A375 (cell line): ENCODE data around the gene MAP2. TPM values are rescaled to one million over a fixed set of nuclear protein-coding genes. Genes with fewer than 3 reads are reported as not detected.

Source experiments
- small RNA-seq: library from RNA; depleted of rRNA; stranded (forward); fragments of <200 nt; gene quantifications from one replicate; pipeline ENCODE3, GENCODE V24; 2014
- total RNA-seq: library from RNA; depleted of rRNA; stranded (reverse); fragments of >200 nt; shearing (Covaris generic); gene quantifications from 2 replicates; pipeline ENCODE4 v1.2.3, GENCODE V29; 2014; rRNA removed

Gene MAP2
- total RNA-seq: 2.9 and 3.5 TPM in 2 replicates

GRCh38 chr2:209423562-209424198 is at the start of gene MAP2:
Gene MAP2 (plus strand): TSS chr2:209424047. CDS start chr2:209653171, 229,124 bp downstream.

GRCh38 chr2:209771474-209772289 is 347.8 kb downstream of the MAP2 start, which contains the start of gene UNC80:
Gene UNC80 (plus strand): TSS chr2:209771832. CDS start chr2:209772073, 241 bp downstream.

Small RNA genes lying within 50 kb of the gene (small RNA-seq; reads per million reads assigned to genes)
- not detected for gene RNA5SP118
